Urinary bladder (tissue), 4 donors: ENCODE measurements around the gene C5orf15. TPM values are rescaled to one million over a fixed set of nuclear protein-coding genes. Genes with fewer than 3 reads are reported as not detected.
A peak's percentile ranks its signal among the peaks of the same experiment; 100 is the strongest.
"Not testable (repeated sequence)": the region's sequence is repeated elsewhere in the genome, so short reads cannot be mapped to it uniquely, and the experiment has no call there.

ENCODE experiments used
- DNase-seq: peaks from one replicate; pipeline ENCODE4 v3.0.0-alpha.2; 2015; ENCODE audit errors: extremely low spot score
- H3K27ac ChIP-seq: one replicate; pipeline ENCODE4 v1.5.1; 2013; ENCODE audit warnings: low read depth, mild to moderate bottlenecking, moderate library complexity
- H3K36me3 ChIP-seq: one replicate; pipeline ENCODE4 v1.6.1; 2013; ENCODE audit warnings: mild to moderate bottlenecking, moderate library complexity; ENCODE audit not compliant: insufficient read depth
- H3K4me1 ChIP-seq: one replicate; pipeline ENCODE4 v1.6.1; 2013; ENCODE audit warnings: mild to moderate bottlenecking, moderate library complexity; ENCODE audit not compliant: insufficient read depth
- H3K4me3 ChIP-seq: one replicate; pipeline ENCODE4 v1.5.1; 2013; ENCODE audit warnings: low read depth, low read length
- WGBS: extraction: QIAGEN DNeasy Blood & Tissue Kit; methylation state at CpG from one replicate; pipeline ENCODE4 v1.1.7; 2013; 5-methylcytosine and 5-hydroxymethylcytosine counted together
- polyA plus RNA-seq: library from polyadenylated mRNA; stranded (reverse); fragments of 200-250 nt; gene quantifications from one replicate; pipeline ENCODE4 v1.2.3, GENCODE V29; 2013
- total RNA-seq: library from RNA; depleted of rRNA; stranded (reverse); fragments of >200 nt; gene quantifications from one replicate; pipeline ENCODE4 v1.2.3, GENCODE V29; 2014
- donor health status: healthy with polysubstance abuse.
- donor health status: healthy.

C5orf15 gene
- total and polyA plus RNA-seq, 2 donors, result 39.8 to 81.7 TPM

DNA sequence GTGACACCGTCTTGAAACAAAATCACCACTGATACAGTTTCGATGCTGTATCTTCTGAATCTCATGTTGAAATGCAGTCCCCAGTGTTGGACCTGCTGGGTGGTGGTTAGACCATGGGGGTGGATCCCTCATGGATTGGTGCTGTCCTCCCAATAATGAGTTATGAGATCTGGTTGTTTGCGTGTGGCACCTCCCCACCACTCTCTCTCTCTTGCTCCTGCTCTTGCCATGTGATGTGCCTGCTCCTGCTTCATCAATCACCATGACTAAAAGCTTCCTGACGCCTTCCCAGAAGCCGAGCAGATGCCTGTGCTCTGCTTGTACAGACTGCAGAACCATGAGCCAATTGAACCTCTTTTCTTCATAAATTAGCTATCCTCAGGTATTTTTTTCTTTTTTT lies 15.2 kb upstream of the C5orf15 start:
- no peak overlapping the region for H3K27ac ChIP-seq
- no peak for DNase-seq
- no peaks in the 10 kb centered on the region for H3K4me1 ChIP-seq
- no peak overlapping the region for H3K4me3 ChIP-seq
- peaks cover 3% of the 10 kb centered on the region for H3K36me3 ChIP-seq
- 91% methylated on average over 5 of the region's 5 CpGs for WGBS

DNA sequence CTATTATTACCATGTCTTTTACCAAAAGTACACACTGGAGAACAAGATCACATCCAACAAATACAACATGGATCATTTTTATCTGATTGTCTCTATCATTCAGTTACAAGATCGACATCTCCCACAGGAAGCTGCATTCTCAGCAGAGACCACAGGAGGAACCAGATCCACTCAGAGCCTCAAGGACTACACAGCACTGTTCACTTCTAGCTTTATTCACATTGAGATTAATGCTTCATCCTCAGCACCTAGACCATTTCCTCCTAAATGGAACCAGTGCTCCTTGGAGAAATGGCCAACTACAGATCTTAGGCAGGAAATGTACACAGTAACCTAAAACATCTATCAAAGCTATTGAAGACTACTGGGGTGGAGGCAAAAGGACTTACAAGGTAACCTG lies 13.3 kb upstream of the C5orf15 start:
- Histone ChIP-seq H3K27ac (no peak overlapping the region), H3K36me3 (peaks cover 2% of the 10 kb centered on the region), H3K4me3 (no peak overlapping the region), H3K4me1 (no peaks in the 10 kb centered on the region)
- DNase-seq, result no peak
- whole genome bisulfite sequencing, result 60% methylated on average over 1 of the region's 1 CpG

DNA sequence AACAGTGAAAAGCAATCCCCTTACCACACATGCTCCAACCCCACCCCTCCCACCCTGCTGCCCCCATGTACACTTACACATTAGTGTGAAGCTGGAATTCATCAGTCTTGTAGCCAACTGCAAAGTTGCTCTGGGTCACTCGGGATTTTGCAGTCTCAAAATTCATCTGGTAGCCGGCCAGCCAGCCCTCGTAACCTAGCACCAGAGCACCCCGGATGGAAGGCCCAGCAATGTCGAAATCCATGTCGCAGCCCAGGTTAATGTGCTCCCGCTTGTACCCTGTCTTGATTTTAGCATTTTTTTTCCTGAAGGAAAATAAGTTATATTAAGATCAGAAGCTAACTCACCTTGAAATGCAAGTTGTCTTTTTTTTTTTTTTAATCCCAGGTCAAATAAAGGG lies 12.2 kb upstream of the C5orf15 start:
- no peak for DNase-seq
- peaks cover 2% of the 10 kb centered on the region for H3K36me3 ChIP-seq
- 74% methylated on average over 7 of the region's 7 CpGs for WGBS
- H3K27ac ChIP-seq, result no peak overlapping the region
- no peaks in the 10 kb centered on the region for H3K4me1 ChIP-seq
- no peak overlapping the region for H3K4me3 ChIP-seq

DNA sequence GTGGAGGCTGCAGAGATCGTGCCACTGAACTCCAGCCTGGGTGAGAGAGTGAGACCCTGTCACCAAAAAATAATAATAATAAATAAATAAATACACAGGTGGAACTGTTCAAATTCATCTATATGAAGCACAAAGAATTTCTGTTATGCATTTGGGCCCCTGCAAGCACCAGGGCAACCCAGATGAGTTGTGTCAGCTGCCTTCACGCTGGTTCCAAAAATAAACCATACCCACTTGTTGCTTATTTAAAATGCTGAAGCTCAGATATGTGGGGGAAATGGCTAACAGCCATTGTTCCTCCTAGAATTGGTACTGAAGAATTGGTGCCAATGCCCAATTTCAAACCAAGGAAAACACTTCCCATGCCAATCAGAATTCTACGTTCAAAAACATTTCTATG lies 10.5 kb upstream of the C5orf15 start:
- WGBS, result 70% methylated on average over 3 of the region's 3 CpGs
- no peak for DNase-seq
- H3K36me3 ChIP-seq, result peaks cover 6% of the 10 kb centered on the region

DNA sequence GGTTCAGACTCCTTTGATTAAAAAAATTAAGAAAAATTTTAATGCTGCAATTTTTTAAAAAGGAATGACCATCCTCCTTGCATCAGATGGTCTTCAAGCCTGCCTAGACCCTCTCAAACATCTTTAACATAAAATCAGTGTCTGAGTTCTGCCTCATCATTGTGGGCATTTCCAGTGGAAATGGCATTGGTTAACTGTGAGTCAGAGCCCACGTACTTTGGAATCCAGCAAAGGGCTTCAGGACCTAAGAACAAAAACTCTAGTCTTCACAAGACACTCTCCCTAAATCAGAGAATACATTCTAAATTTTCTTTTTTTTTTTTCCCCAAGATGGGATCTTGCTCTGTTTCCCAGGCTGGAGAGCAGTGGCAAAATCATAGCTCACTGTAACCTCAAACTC lies 9.4 kb upstream of the C5orf15 start:
- Histone ChIP-seq H3K27ac (no peak overlapping the region), H3K4me3 (no peak overlapping the region), H3K4me1 (no peaks in the 10 kb centered on the region), H3K36me3 (peaks cover 6% of the 10 kb centered on the region)
- DNase-seq, result no peak
- WGBS, result 65% methylated on average over 1 of the region's 1 CpG

More for the DNA sequence above, 10.5 kb upstream of the C5orf15 start:
- Histone ChIP-seq H3K4me3 (no peak overlapping the region), H3K4me1 (no peaks in the 10 kb centered on the region), H3K27ac (no peak overlapping the region)

DNA sequence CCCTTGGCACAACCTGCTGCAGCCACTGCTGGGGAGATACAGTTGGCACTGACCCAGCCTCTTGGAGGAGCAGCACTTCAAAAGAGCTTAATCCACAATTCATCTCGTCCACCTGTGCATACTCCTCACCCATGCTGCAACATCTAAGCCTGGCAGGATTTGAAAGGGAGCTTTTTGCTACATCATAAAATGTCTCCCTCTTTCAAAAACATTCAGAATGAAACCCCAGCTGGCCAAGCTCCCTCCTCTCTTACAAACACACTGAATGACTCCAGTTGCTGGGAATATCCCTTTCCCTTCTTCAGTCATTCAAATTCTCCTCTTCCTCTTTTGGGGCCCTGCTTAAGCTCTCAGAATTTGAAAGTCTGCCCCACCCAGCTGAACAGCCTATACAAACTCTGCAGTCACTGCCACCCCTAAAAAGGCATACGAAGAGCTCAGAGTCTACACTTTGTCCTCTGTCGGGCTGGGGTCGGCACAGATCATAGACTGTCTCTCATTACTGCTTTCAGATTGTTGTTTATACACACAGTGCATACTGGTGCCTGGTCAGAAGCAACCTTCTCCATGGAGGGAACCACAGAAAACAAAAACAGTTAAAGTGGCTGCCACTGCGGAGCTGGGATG lies 8.8 kb upstream of the C5orf15 start:
- no peak for DNase-seq
- Histone ChIP-seq H3K27ac (no peak overlapping the region), H3K36me3 (peaks cover 6% of the 10 kb centered on the region), H3K4me1 (no peaks in the 10 kb centered on the region), H3K4me3 (no peak overlapping the region)
- 56% methylated on average over 5 of the region's 5 CpGs for WGBS

DNA sequence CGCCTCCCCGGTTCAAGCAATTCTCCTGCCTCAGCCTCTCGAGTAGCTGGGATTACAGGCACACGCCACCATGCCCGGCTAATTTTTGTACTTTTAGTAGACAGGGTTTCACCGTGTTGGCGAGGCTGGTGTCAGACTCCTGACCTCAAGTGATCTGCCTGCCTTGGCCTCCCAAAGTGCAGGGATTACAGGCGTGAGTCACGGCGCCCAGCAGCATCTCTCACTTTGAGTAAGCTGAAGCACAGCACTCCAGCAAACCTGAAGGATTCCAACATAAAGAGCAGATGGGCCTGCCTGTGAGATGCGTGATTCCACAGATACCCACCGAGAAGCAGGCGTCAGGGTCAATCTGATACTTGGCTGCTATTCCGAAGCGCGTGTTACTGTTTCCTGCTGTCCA lies 7.1 kb upstream of the C5orf15 start:
- H3K4me3 ChIP-seq, H3K4me1 ChIP-seq, DNase-seq, H3K27ac ChIP-seq, H3K36me3 ChIP-seq: not testable (repeated sequence)
- 95% methylated on average over 16 of the region's 16 CpGs for WGBS

DNA sequence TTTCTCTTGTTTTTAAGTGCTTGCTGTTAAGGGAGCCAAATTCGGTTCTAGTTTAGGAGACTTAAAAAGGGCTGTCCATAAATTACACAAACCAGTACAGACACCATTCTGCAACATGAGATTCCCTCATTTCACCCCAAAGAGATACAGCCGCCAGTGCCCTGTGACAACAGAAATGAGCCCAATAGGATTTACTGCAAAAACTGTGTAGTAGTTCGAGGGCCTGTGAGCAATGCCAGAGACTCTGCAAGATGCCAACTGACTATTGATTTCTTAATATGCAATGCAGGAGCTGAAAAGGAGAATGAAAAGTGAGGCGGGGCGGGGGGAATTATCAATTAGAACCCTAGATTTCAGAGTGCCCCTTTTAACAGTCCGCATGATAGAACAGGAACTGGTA lies 5.7 kb upstream of the C5orf15 start:
- Histone ChIP-seq H3K27ac (no peak overlapping the region), H3K4me3 (no peak overlapping the region), H3K36me3 (peaks cover 6% of the 10 kb centered on the region), H3K4me1 (no peaks in the 10 kb centered on the region)
- DNase-seq, result no peak
- WGBS, result 92% methylated on average over 6 of the region's 6 CpGs

DNA sequence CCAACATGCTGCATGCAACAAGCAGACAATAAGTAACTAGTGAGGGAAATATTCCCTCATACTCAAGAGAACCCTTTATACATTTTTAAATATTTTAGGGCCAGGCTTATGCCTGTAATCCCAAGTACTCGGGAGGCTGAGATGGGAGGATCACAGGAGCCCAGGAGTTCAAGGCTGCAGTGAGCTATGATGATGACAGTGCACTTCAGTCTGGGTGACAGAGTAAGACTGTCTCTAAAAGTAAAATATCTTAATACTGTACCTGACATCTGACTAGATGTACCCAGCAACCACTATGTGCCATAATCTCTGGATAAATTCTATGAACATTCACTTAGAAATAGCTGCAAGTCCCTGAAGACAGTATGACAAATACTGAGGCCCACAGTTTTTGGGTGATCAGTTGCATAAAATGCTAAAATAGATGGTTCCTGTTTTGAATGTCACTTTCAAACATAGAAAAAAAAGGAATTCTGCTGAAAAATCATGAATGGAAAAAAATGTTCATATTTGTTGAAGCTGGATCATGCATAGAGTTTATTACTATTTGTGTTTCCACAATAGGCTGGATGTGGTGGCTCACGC lies 2.0 kb upstream of the C5orf15 start:
- Histone ChIP-seq H3K27ac (no peak overlapping the region), H3K4me1 (no peaks in the 10 kb centered on the region), H3K36me3 (peaks cover 3% of the 10 kb centered on the region), H3K4me3 (no peak overlapping the region)
- DNase-seq, result no peak
- 81% methylated on average over 2 of the region's 2 CpGs for WGBS

DNA sequence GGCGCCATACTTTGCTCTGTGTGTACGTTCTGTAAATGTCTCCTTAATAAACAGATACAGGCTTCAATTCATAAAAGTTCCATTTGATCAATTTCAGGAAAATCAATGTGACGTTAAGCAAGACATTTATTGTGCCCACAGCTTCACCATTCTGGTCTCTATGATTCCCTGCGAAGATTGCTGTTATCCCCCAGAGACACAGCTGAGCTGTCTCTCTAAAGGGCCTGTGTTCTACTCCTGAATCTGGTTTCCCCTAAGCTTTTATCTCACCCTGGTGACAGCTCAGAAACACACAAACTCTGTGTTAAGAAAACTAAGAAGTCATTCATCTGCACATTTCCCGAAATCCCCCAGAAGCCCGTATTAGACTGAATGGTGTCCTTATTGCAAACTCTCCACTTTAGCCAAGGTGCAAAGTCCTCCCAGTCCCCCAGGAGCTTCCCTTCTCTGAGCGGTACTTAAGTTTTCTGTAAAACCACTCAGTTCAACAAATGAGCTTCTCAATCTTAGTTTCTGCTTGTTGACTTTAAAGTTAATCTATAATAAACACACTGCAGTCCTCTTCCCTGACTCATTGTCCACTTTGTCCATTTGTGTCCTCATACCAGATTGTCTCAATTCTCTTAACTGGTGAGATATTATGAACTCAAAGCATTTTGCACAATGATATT lies 1.4 kb upstream of the C5orf15 start:
- Histone ChIP-seq H3K36me3 (no peaks in the 10 kb centered on the region), H3K4me3 (no peak overlapping the region), H3K27ac (peak overlapping the region; percentile 29), H3K4me1 (no peaks in the 10 kb centered on the region)
- no peak for DNase-seq
- WGBS, result 73% methylated on average over 7 of the region's 7 CpGs

DNA sequence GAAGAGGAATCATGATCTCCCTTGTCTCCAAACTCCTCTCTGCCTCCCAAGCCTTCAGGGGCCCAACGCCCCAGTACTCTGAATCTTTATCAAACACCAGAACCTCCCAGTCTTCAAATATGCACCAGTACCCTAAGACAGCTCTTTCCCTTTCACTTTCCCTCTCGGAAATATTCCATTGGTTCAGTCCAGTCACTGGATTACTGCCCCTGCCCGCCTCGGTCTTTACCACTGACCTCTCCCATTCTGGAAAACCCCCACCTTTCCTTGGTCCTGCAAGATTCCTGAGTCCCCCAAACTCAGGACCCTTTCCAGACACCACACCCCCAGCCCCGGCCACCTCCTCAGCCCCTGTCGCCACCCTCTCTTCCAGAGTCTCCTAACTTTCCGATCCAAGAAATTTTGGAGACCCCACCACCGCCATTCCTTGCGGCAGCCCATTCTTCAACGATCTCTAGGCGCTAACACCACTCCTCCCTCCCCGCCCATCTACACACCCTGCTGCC lies 674 bp downstream of the C5orf15 start:
- no peaks in the 10 kb centered on the region for H3K36me3 ChIP-seq
- WGBS, result under 1% methylated on average over 12 of the region's 12 CpGs
- peak overlapping the region; percentile 82 for H3K27ac ChIP-seq
- H3K4me1 ChIP-seq, result no peaks in the 10 kb centered on the region
- no peak for DNase-seq
- H3K4me3 ChIP-seq, result peak overlapping the region; percentile 65

DNA sequence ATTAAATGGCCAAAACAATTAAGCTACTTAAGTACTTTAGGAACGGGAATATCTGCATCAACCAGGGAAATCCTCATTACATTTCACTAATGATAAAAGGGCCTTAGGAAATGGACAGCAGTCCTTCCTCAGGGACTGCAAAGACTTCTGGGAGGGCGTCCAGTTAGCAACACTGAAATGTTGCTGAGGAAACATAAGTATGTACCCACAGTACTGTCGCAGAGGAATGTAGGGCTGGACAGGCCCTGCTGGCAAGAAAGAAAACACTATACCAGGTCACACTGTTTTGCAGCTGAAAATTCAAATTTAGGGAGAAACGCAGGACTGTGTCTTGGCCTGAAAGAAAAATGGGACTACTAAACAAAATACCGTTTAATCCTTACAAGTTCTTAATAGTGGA lies 1.3 kb downstream of the C5orf15 start:
- no peak overlapping the region for H3K27ac ChIP-seq
- no peak overlapping the region for H3K4me3 ChIP-seq
- 65% methylated on average over 5 of the region's 5 CpGs for WGBS
- H3K4me1 ChIP-seq, result no peaks in the 10 kb centered on the region
- no peaks in the 10 kb centered on the region for H3K36me3 ChIP-seq
- DNase-seq, result no peak

DNA sequence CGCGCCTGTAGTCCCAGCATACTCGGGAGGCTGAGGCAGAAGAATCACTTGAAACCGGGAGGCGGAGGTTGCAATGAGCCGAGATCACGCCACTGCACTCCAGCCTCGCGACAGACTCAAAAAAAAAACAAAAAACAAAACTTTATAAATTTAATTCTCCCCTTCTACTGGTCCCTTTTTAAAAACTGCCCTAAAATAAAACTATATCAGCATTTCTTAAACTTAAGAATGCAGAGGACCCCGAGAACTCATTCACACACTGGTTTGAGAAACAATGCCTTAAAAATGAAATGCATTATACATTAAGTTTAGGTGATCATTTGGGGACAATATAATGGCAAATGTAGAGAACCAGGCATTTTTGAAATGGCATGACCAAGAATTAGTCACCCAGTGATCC lies 2.3 kb downstream of the C5orf15 start:
- WGBS, result 96% methylated on average over 10 of the region's 10 CpGs
- H3K4me3 ChIP-seq, result no peak overlapping the region
- no peaks in the 10 kb centered on the region for H3K4me1 ChIP-seq
- H3K27ac ChIP-seq, result no peak overlapping the region
- no peak for DNase-seq
- H3K36me3 ChIP-seq, result no peaks in the 10 kb centered on the region

DNA sequence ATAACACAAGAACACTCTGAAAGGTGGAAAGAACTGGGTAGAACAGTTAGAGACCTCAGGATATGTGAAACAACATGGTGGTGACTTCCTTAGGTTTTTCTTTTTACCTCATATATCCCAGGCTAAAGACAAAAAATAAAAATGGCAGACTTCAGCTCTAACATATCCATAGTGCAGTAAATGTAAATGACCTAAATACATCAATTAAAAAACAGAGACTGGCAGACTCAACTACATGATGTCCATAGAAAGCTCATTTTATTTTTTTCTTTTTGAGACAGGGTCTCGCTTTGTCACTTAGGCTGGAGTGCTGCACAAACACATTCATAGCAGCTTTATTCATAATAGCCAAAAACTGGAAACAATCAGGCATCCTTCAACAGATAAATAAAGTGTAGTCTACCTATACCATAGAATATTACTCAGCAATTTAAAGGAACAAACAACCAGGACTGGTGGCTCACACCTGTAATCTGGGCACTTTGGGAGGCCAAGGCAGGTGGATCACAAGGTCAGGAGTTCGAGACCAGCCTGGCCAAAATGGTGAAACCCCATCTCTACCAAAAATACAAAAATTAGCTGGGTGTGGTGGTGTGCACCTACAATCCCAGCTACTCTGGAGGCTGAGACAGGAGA lies 4.8 kb downstream of the C5orf15 start:
- no peak for DNase-seq
- WGBS, result 98% methylated on average over 2 of the region's 2 CpGs
- H3K4me1 ChIP-seq, result no peaks in the 10 kb centered on the region
- no peaks in the 10 kb centered on the region for H3K36me3 ChIP-seq
- H3K4me3 ChIP-seq, result no peak overlapping the region
- no peak overlapping the region for H3K27ac ChIP-seq
